DND-41 (cell line): ENCODE measurements around the gene TGFBR3L.

Experiments used
- ATAC-seq: fragments of 200-7000 bp; cut with Tn5 transposase; 3 replicates; pipeline ENCODE4 v1.9.1; 2021; ENCODE audit warnings: low read depth; ENCODE audit not compliant: insufficient read depth
- DNase-seq: peaks from one replicate; pipeline ENCODE4 v3.0.0-alpha.2; 2020
- H2AFZ ChIP-seq: 2 replicates; pipeline ENCODE4 v1.6.0; 2012; ENCODE audit warnings: low read depth, low read length
- H3K27ac ChIP-seq: 2 replicates; pipeline ENCODE4 v1.5.1; 2012; ENCODE audit warnings: low read length, inconsistent platforms
- H3K27me3 ChIP-seq: fragments of 200-600 bp; sonication (generic); 2 replicates; pipeline ENCODE4 v1.6.0; 2012; ENCODE audit warnings: low read length, mild to moderate bottlenecking, inconsistent platforms; ENCODE audit not compliant: insufficient read depth, poor library complexity
- H3K36me3 ChIP-seq: 2 replicates; pipeline ENCODE4 v1.5.1; 2012; ENCODE audit warnings: low read length, inconsistent platforms; ENCODE audit not compliant: insufficient read depth
- H3K4me1 ChIP-seq: 2 replicates; pipeline ENCODE4 v1.5.1; 2012; ENCODE audit warnings: mild to moderate bottlenecking, low read length; ENCODE audit not compliant: insufficient read depth
- H3K4me2 ChIP-seq: 2 replicates; pipeline ENCODE4 v1.6.0; 2012; ENCODE audit warnings: mild to moderate bottlenecking, moderate library complexity, low read length, inconsistent platforms; ENCODE audit not compliant: insufficient read depth
- H3K4me3 ChIP-seq, 2 experiments: fragments of 200-600 bp in 1 of 2; shearing (Covaris generic) in 1 of 2; 2 replicates each; pipeline ENCODE4 v1.5.1; 2012 to 2016; ENCODE audit warnings: inconsistent platforms in 2 of 2, low read length in 2 of 2, mild to moderate bottlenecking in 2 of 2, low read depth in 1 of 2, moderate library complexity in 1 of 2
- H3K79me2 ChIP-seq: 2 replicates; pipeline ENCODE4 v1.6.0; 2012; ENCODE audit warnings: low read length, inconsistent platforms; ENCODE audit not compliant: insufficient read depth
- H3K9ac ChIP-seq: 2 replicates; pipeline ENCODE4 v1.6.0; 2012; ENCODE audit warnings: low read depth, mild to moderate bottlenecking, inconsistent platforms, low read length, moderate library complexity
- H3K9me3 ChIP-seq: 2 replicates; pipeline ENCODE4 v1.5.1; 2012; ENCODE audit warnings: low read length, moderate library complexity, mild to moderate bottlenecking, inconsistent platforms; ENCODE audit not compliant: insufficient read depth, severe bottlenecking
- H4K20me1 ChIP-seq: 2 replicates; pipeline ENCODE4 v1.6.0; 2012; ENCODE audit warnings: low read length; ENCODE audit not compliant: insufficient read depth
- CTCF ChIP-seq: IDR thresholded peaks from 2 replicates; pipeline ENCODE4 v1.5.1; 2012; ENCODE audit warnings: borderline replicate concordance, low read length, moderate library complexity, mild to moderate bottlenecking; ENCODE audit not compliant: poor library complexity, severe bottlenecking; ENCODE audit errors: extremely low read depth
- EZH2 ChIP-seq: IDR thresholded peaks from 3 replicates; pipeline ENCODE4 v1.6.1; 2012; ENCODE audit warnings: borderline replicate concordance, low read depth, mild to moderate bottlenecking, moderate library complexity, low read length, inconsistent platforms; ENCODE audit not compliant: severe bottlenecking

Gene TGFBR3L

GRCh38 chr19:7932930-7933300 is 18.3 kb downstream of the TGFBR3L start:
- Histone ChIP-seq H3K27me3 (no peaks in the 10 kb centered on the region), H3K9ac (no peak overlapping the region), H3K4me2 (no peak overlapping the region), H3K4me1 (no peaks in the 10 kb centered on the region), H3K4me3 (no peak overlapping the region), H3K79me2 (peaks cover 5% of the 10 kb centered on the region; the same call in 1 of the 2 replicates), H4K20me1 (peaks cover 34% of the 10 kb centered on the region; the same call in 1 of the 2 replicates), H3K36me3 (peaks cover 79% of the 10 kb centered on the region), H3K27ac (no peak overlapping the region), H2AFZ (no peak overlapping the region), H3K9me3 (no peaks in the 10 kb centered on the region)
- DNase-seq (no peak), ATAC-seq (no peak)
- no peak for TF ChIP-seq EZH2
- no peak for TF ChIP-seq CTCF

- no peak overlapping the region for H3K4me3 ChIP-seq
- H2AFZ ChIP-seq, result no peak overlapping the region
- H4K20me1 ChIP-seq, result peaks cover 30% of the 10 kb centered on the region; the same call in 1 of the 2 replicates
- no peaks in the 10 kb centered on the region for H3K4me1 ChIP-seq
- ATAC-seq (peak; percentile 50; the same call in 1 of the 3 replicates), DNase-seq (no peak)
- H3K27me3 ChIP-seq, result no peaks in the 10 kb centered on the region
- peaks cover 8% of the 10 kb centered on the region; the same call in 1 of the 2 replicates for H3K79me2 ChIP-seq
- H3K9ac ChIP-seq, result no peak overlapping the region
- no peak overlapping the region for H3K4me2 ChIP-seq
- no peak for TF ChIP-seq EZH2
- peak; percentile 55 for TF ChIP-seq CTCF
- peaks cover 82% of the 10 kb centered on the region for H3K36me3 ChIP-seq
- H3K27ac ChIP-seq, result no peak overlapping the region
- H3K9me3 ChIP-seq, result no peaks in the 10 kb centered on the region
Observed at GRCh38 chr19:7933411-7933810, 18.8 kb downstream of the TGFBR3L start.

GRCh38 chr19:7933828-7934725 is 19.4 kb downstream of the TGFBR3L start:
- Histone ChIP-seq H3K9ac (no peak overlapping the region), H3K27me3 (no peaks in the 10 kb centered on the region), H3K4me3 (no peak overlapping the region), H3K79me2 (peaks cover 14% of the 10 kb centered on the region; the same call in 1 of the 2 replicates), H3K4me2 (no peak overlapping the region), H3K9me3 (no peaks in the 10 kb centered on the region), H4K20me1 (peaks cover 30% of the 10 kb centered on the region; the same call in 1 of the 2 replicates), H3K36me3 (peaks cover 89% of the 10 kb centered on the region), H3K4me1 (no peaks in the 10 kb centered on the region), H2AFZ (no peak overlapping the region), H3K27ac (no peak overlapping the region)
- DNase-seq (no peak), ATAC-seq (no peak)
- TF ChIP-seq CTCF (no peak), EZH2 (no peak)
